ENCODE measurements around the gene IL1RAP.

- TF ChIP-seq CTCF (conservative IDR thresholded peaks at IDR 0.05; ENCODE audit: low read length) (no peak), EZH2phosphoT487 (IDR thresholded peaks at IDR 0.05; ENCODE audit: borderline replicate concordance, low read depth, low read length) (no peak)
Observed at GRCh38 chr3:190646996-190647395, 133.1 kb downstream of the IL1RAP start.
